Right kidney (tissue), 1 donor: ENCODE results near the gene LMTK3.
"Not testable (repeated sequence)": the region's sequence is repeated elsewhere in the genome, so short reads cannot be mapped to it uniquely, and the experiment has no call there.

Experiments used
- DNase-seq: peaks from one replicate; pipeline ENCODE4 v3.0.0-alpha.2; 2016

Gene LMTK3

DNA sequence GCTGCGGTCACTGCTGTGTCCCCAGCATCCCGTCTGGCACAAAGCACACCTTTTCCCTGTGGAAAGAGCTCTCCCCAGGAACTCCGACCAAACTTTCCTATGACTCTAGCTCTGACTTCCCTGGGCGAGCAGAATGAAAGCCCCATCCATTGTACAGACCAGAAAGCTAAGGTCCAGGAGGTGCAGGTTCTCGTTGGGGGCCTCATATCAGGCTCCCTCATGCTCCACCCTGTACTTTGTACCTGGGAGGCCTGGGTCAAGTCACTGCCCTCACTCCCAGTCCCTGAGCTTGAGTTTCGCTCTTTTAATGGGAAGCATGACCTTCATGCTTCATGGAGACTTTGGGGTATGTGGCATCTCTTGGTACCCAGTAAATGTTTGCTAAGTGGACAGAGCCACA is 24.1 kb downstream of the LMTK3 start:
- no peak for DNase-seq

DNA sequence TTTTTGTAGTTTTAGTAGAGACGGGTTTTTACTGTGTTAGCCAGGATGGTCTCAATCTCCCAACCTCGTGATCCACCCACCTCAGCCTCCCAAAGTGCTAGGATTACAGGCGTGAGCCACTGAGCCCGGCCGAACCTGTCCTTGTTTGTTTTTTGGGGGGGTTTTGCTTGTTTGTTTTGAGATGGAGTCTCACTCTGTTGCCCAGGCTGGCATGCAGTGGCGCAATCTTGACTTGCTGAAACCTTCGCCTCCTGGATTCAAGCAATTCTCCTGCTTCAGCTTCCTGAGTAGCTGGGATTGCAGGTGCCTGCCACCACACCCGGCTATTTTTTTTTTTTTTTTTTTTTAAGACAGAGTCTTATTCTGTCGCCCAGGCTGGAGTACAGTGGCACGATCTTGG is 24.9 kb downstream of the LMTK3 start:
- not testable (repeated sequence) for DNase-seq

DNA sequence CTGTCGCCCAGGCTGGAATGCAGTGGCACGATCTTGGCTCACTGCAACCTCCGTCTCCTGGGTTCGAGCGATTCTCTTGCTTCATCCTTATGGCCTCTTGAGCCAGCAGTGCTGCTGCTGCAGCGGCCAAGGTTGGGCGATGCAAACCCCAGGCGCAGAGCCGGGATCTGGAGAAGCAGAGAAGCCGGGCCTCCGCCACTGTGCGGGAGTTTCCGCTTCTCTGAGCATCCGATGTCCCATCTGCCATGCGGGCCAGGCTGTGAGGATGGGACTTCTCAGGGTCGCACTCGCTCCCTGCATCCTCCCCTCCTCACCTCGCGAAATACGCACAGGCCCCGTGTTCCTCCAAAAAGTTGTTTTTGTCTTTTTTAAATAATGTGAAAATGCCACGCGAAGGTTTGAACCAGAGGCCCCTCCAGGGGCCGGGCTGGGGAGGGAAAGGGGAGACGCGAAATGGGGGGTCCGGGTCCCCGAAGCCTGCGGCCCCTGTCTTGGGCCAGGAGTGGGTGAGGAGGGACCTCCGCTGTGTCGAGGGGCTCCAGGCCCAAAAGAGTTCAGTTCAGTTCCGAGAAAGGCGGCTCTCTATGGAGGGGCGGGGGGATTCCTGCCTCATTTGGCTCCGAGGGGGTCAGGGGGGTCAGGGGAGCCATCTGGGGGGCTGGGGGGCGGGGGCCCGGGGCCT is 26.6 kb downstream of the LMTK3 start:
- no peak for DNase-seq

DNA sequence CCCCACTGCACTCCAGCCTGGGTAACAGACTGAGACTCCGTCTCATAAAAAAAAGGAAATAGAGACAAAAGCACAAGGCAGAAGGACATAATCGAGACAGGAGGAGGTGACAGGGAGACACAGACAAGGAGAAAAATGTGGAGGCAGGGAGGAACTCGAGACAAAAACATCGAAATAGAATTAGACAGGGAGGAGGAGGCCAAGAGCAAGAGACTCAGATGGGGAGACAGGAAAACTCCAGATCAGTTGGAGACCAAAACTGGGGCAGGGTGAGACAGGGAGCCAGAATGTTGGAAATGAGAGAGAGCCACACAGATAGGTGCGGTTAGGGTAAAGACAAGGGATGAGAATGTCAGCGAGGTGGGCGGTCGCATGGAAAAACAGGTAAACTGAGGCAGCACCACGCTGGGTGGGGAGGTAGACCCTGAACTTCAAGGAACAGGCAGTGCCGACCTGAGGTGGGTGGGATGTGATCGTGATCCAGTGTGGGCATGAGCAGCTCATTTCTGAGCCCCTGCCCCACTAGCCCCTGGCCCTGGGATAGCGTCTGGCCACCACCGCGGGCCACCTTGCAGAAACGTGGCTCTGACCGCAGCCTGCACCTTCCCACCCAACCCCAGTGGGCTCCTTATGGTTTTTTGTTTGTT is 27.3 kb downstream of the LMTK3 start:
- DNase-seq = no peak

DNA sequence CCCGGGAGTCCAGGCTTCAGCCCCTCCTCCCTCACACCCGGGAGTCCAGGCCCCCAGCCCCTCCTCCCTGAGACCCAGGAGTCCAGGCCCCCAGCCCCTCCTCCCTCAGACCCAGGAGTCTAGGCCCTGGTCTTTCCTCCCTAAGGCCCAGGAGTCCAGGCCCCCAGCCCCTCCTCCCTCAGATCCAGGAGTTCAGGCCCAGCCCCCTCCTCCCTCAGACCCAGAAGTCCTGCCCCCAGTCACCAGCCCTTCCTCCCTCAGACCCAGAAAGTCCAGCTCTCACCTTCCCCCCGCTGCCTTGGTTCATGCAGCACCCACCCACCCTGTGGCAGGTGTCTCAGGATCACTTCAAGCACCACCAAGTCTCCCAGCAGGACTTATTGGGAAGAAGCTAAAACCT is 28.3 kb downstream of the LMTK3 start:
- DNase-seq = no peak

DNA sequence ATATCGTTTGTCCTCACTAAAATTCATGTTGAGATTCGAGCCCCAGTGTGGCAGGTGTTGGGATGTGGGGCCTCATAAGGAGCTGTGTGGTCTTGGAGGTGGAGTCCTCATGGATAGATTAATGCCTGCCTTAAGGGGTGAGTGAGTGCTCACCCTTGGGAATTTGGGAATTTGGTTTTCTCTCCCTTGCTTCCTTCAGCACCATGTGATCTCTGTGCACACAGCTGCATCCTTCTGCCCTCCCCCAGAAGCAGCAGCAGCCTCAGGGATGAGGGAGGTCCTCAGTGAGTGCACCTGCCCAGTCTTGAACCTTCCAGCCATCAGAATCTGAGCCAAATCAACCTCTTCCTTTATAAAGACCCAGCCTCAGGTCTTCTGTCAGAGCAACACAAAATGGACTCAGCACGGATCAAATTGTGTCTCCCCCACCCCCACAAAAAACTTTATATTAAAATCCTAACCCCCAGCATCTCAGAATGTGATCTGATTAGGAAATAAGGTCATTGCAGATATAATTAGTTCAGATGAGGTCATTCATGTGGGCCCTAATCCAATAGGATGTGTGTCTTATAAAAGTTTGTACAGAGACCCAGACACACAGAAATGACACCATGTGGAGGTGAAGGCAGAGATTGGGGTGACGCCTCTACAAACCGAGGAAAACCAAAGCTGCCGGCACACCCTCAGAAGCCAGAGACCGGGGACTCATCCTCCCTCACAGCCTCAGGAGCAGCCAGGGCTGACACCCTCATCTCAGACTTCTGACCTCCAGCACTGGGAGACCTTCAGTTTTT is 29.6 kb downstream of the LMTK3 start:
- DNase-seq = no peak

DNA sequence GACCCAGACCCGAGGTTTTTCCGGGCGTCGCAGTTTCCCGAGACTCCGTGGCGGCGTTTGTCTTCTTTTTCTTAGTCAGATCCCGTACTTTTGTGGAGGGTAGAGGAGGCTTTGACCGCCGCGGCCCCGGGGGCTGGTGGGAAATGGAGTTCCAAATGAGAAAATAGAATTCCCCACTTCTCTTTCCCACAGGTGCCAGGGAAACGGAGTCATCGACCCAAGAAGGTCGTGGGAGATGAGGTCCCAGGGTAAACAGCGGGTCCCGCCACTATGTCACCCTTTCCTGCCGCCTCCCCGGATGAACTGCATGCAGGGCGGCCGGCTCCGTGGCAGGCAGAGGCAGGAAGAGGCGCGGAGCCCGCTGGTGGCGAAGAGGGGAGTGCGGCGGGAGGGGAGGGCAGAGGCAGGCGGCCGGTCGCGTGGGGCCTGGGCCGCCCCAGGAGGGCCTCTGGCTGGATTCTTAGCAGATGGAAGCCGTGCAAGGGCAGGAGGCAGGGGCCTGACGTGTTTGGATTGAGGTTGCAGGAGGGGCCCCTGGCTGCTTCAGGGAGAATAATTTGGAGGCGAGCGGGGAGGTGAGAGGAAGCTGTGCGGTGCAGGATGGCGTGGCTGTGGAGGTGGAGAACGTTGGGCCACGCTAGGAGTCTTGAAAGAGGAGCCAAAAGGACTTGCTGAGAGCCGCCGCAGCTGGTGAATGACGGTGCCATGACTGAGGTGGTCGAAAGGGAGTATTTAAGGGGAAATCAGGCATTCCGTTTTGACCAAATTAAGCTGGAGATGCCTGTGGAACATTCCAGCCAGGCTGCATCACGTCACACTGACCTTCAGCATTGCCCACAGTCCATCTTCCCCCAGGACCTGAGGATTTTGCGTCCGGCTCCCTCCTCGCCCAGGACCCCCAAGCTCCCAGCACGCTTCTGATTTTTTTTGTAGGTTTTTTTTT is 30.8 kb downstream of the LMTK3 start:
- peak; percentile 83 for DNase-seq

DNA sequence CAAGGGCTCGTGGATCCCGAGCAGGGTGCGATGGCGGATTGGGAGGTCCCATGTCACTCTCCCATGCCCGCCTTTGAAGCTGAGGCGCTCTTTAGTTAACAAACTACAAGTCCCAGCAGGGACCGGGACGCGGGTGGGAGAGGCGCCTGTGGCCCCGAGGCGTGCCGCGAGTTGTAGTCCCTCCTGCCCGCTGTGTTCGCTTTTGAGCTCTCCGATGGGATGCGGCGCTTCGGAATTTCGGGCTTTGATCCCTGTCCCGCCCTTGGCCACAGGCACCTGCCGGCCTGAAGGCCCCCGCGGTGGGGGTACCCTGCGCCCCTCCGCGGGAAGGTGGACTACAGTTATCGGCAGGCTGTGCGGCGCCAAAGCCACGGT is 31.5 kb downstream of the LMTK3 start:
- DNase-seq = peak; percentile 82

DNA sequence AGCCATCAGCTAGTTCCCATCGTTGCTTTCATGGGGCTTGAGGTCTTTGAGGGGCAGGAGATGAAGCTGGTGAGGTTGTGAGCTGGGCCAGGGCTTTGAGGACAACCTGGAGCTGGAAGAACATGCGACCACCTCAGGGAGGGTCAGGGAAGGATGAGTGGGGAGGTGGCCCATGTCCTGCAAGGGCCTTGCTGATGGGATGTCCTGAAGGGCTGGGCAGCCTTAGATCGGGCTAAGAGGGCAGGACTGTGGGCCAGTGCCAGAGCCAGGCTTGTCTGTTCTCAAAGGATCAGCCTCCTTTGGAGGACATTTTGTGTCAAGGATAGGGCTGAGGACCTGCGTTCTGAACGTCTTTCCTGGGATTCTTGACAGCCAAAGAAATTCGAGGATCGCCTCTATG is 31.9 kb downstream of the LMTK3 start:
- no peak for DNase-seq

DNA sequence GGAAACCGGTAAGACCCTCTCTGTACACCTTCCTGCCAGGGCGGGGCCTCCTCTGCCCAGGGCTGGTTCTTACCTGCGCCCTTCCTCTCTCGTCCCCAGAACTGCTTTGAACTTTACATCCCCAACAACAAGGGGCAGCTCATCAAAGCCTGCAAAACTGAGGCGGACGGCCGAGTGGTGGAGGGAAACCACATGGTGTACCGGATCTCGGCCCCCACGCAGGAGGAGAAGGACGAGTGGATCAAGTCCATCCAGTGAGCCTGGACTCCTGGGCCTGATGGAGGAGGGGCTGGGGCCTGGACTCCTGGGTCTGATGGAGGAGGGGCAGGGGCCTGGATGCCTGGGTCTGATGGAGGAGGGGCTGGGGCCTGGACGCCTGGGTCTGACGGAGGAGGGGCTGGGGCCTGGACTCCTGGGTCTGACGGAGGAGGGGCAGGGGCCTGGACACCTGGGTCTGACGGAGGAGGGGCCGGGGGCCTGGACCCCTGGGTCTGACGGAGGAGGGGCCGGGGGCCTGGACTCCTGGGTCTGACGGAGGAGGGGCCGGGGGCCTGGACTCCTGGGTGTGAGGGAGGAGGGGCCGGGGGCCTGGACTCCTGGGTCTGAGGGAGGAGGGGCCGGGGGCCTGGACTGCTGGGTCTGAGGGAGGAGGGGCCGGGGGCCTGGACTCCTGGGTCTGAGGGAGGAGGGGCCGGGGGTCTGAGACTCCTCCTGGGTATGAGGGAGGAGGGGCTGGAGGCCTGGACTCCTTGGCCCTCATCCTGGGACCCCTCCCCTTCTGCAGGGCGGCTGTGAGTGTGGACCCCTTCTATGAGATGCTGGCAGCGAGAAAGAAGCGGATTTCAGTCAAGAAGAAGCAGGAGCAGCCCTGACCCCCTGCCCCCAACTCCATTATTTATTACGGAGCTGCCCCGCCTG is 33.0 kb downstream of the LMTK3 start:
- DNase-seq = no peak

DNA sequence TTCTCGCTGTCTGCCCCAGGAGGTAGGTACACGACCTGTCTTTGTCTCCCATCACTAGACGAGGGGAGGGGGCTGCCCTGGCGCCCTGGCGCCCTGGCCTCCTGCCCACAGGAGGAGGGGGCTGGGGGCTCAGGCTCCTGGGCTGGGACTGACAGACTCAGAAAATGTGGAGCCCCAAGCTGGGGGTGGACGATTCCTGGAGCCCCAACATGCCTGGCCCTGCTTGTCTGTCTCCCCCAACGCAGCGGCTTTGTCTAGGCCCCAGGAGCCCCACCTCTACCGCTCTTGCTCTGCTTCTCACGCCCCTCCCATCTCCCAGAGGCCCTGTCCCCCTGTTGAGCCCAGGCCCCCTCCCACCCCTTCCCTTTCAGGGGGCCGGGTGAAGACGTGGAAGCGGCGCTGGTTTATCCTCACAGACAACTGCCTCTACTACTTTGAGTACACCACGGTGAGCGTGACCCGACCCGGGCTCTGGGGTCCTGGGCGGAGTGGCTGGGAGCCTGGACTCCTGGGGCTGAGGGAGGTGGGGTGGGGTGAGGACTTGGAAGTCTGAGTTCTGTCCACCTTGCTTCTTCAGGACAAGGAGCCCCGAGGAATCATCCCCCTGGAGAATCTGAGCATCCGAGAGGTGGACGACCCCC is 33.8 kb downstream of the LMTK3 start:
- DNase-seq = no peak

DNA sequence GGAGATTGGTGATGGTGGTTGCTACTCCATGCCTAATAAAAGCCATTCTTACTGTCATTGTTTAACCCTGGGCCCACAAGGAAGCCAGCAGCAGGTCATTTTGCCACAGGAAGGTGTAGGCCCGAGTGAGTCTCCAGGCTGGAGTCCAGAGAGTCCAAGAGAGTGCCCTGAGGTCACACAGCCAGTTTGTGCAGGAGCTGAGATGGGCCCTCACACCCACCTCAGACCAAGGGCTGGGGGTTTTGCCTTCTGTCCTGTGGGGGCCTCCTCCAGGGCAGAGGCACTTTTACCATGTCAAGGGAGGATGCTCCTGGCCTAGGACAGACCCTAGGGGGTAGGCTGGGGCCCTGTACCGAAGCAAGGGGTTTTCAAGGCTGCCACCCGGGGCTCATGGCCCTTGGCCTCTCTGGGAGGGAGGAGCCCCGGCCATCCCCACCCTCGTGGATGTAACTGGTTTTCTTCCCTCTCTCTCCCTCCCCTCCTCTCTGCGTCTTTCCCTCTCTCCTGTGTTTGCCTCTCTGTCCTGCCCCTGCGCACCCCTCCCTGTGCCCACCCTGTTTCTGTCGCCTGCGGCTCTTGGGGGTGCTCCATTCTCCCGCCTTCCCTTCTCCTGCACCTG is 34.5 kb downstream of the LMTK3 start:
- no peak for DNase-seq

DNA sequence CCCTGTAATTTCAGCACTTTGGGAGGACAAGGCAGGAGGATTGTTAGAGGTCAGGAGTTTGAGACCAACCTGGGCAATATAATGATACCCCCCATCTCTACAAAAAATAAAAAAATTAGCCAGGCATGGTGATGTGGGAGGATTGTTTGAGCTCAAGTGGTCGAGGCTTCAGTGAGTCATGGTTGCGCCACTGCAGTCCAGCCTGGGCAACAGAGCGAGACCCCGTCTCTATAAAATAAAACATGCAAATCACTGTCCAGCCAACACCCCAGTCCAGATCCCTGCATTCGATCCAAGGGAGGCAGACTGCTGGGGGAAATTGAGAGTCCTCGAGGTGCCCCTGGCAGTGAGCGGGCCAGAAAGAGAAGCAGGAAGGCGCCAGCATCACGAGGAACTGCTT is 35.5 kb downstream of the LMTK3 start:
- DNase-seq = no peak

DNA sequence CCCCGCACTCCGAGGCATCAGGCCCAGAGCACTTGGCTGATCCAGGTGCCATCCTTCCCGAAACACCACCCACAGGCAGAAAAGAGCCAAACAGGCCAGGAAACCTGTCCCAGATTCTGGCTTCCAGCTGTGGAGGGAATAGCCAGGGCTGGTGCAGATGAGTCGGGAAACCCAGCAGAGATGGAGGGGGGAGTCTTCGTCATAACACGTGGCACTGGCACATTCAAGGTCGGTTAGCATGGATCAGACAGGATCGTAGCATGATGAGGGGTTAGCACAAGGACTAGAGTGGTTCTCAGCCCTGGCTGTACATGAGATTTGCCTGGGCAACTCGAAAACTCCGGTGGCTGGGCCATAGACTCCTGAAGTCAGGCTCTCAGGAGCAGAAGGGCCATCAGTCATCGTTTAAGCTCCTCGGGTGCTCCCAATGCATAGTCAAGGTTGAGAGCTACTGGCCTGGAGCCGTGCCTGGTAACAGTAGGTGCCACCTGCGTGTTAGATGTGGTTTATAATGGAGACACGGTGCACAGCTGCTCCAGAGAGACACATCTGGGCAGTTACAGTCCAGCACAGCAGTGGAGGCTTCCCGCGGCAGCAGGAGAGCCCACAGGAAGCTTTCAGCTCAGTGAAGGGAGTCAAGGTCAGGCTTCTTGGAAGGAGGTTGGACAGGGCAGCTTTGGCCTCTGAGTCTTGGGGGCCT is 36.1 kb downstream of the LMTK3 start:
- DNase-seq = no peak

DNA sequence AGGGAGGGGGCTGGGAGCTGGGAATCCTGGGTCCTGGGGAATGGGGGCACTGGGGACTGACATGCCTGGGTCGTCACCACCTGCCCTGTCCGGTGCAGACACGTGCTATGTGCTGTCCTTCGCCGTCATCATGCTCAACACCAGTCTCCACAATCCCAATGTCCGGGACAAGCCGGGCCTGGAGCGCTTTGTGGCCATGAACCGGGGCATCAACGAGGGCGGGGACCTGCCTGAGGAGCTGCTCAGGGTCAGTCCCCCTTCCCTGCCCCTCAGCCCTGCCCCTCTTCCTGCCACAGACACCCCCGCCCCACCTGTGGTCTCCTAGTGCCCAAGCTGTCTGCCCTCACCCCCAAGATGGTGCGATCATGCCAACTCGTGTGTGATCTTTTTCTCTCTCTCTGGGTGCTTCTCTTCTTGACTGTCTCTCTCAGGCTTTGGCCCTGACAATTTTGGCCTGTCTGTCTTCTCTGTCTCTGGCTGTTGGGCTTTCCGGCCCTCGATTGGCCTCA is 37.5 kb downstream of the LMTK3 start:
- DNase-seq = no peak

DNA sequence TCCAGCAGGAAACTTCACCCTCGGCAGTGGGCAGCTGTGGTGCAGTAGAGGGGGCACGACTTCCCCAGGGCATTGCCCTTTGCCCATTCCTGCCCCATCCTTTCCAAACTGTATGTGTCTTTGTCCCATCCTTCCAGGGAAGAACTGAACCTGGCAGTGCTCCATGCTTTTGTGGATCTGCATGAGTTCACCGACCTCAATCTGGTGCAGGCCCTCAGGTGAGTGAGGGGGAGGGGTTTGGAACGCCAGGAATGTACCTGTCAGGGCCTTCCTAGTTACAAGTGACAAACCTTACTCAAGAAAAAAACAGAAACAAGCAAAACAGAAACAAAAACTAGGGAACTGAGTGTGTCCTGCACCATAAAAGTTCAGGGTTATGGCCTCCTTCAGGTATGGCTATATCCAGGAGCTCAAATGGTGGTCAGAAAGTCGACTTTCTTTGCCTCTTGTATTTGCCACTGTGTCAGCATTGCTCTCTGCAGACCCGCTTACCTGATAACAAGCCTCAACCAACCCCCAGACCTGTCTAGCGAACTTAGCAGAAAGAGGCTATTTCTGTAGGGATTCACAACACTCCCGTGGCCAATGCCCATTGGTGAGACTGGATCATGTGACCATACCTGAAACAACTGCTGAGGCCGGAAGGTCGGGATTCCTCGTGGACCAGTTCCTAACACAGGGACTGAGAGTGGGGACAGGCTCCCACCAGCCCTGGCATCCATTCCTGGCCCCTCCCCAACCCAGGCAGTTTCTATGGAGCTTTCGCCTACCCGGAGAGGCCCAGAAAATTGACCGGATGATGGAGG is 38.3 kb downstream of the LMTK3 start:
- DNase-seq = no peak

DNA sequence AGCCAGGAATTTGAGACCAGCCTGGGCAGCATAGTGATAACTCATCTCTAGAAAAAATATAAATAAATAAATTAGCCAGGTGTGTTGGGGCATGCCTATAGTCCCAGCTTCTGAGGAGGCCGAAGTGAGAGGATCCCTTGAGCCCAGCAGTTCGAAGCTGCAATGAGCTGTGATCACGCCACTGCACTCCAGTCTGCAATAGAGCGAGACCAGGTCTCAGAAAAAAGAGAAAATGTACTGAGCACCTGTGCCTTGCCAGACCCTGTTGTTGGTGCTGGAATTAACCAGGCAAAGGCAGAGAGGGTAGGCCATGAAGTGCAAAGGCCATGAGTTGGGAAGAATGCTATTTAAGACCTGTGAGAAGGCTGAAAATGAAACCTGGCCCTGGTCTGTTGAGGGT is 39.8 kb downstream of the LMTK3 start:
- no peak for DNase-seq

DNA sequence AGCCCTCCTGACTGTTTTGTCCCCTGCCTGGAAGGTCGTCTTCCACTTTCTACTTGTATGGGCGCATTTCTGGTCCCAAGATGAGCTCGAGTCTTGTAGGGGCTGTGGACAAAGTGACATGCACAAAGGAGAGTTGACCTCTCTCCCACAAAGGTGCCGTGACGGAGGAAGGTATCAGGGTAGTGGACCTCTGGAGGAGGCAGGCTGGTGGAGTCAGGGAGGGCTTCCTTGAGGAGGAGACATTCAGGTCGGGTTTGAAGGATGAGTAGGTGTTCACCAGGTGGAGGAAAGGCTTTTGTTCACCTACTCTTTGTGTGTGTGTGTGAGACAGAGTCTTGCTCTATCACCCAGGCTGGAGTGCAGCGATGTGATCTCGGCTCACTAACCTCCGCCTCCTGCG is 40.8 kb downstream of the LMTK3 start:
- no peak for DNase-seq
